Stimulated activated CD4-positive, alpha-beta T cell treated with anti-CD3 and anti-CD28 coated beads, Interleukin-4, amount 100 ng/mL, for 4 hours (primary cell): ENCODE results near the gene SNX20.

Source experiments
- DNase-seq, 2 experiments: peaks; one replicate each; pipeline ENCODE4 v3.0.0-alpha.2; 2020

SNX20 gene

GRCh38 chr16:50632927-50633800 is 47.9 kb downstream of the SNX20 start:
- no peak for DNase-seq

- no peak for DNase-seq
Measured at GRCh38 chr16:50631985-50632576, 49.0 kb downstream of the SNX20 start.

GRCh38 chr16:50631249-50631984 is 49.7 kb downstream of the SNX20 start:
- no peak for DNase-seq

- DNase-seq, result no peak
Measured at GRCh38 chr16:50630394-50631020, 50.6 kb downstream of the SNX20 start.

- no peak for DNase-seq
Measured at GRCh38 chr16:50629334-50629733, 51.8 kb downstream of the SNX20 start.

GRCh38 chr16:50628156-50628802 is 52.8 kb downstream of the SNX20 start:
- DNase-seq, result no peak

- DNase-seq, result peak; percentile 18 to 45
Measured at GRCh38 chr16:50627419-50627818, 53.7 kb downstream of the SNX20 start.

GRCh38 chr16:50626868-50627267 is 54.2 kb downstream of the SNX20 start:
- DNase-seq, result no peak

GRCh38 chr16:50625374-50625773 is 55.7 kb downstream of the SNX20 start:
- DNase-seq, result no peak

- no peak for DNase-seq
Measured at GRCh38 chr16:50624449-50624970, 56.6 kb downstream of the SNX20 start.

- DNase-seq, result no peak
Measured at GRCh38 chr16:50622643-50623369, 58.3 kb downstream of the SNX20 start.

- no peak for DNase-seq
Measured at GRCh38 chr16:50622029-50622428, 59.1 kb downstream of the SNX20 start.
